Esophagus muscularis mucosa (tissue), 4 donors: Measurements from ENCODE around the gene C6orf89.

ENCODE experiments used
- CTCF ChIP-seq, 3 experiments: fragments of 200-600 bp in 2 of 3; fragments of 450-650 bp in 1 of 3; sonication (generic) in 2 of 3; IDR thresholded peaks; one replicate each; pipeline ENCODE4 v1.5.1; 2017 to 2019; ENCODE audit warnings: antibody characterized with exemption in 3 of 3, mild to moderate bottlenecking in 2 of 3, moderate library complexity in 1 of 3
- EP300 ChIP-seq: sonication (generic); formaldehyde crosslinking; IDR thresholded peaks from one replicate; pipeline ENCODE4 v1.6.1; 2017; ENCODE audit warnings: antibody characterized with exemption
- POLR2A ChIP-seq: fragments of 450-650 bp; IDR thresholded peaks from one replicate; pipeline ENCODE4 v1.6.1; 2017; ENCODE audit warnings: antibody characterized with exemption, moderate library complexity, mild to moderate bottlenecking, low read depth

- TF ChIP-seq EP300 (no peak), CTCF (IDR thresholded peaks at IDR 0.05) (no peak), POLR2A (no peak)
Measured at GRCh38 chr6:36888115-36888643, 2.4 kb downstream of the C6orf89 start.
